Caco-2 (cell line): Measurements from ENCODE around the gene MRPL36. TPM values are rescaled to one million over a fixed set of nuclear protein-coding genes. Genes with fewer than 3 reads are reported as not detected.

Experiments
- BruUV-seq: library from RNA; stranded (reverse); fragments of 400-500 nt; replicated peaks from 2 replicates; lab custom pipeline; 2021; lab: Mats Ljungman, UMichigan
- CTCF ChIA-PET: fragments of 300-600 bp; sonication (Branson Sonifier 250); formaldehyde crosslinking; loops from one replicate; lab custom pipeline; 2022; ENCODE audit warnings: antibody characterized with exemption; lab: Charles Lee
- POLR2A ChIA-PET: fragments of 300-600 bp; sonication (Branson Sonifier 250); formaldehyde crosslinking; loops from one replicate; lab custom pipeline; 2022; ENCODE audit warnings: antibody characterized with exemption; lab: Charles Lee
- DNase-seq, 2 experiments: peaks; one replicate each; pipeline versions ENCODE4 v3.0.0 to v3.0.0-alpha.2; 2020 to 2022
- H3K27me3 ChIP-seq: replicated peaks from 2 replicates; pipeline ENCODE4 v1.6.0; 2011; ENCODE audit warnings: low read length; ENCODE audit not compliant: control insufficient read depth, insufficient read depth
- H3K36me3 ChIP-seq: 2 replicates; pipeline ENCODE4 v1.5.1; 2011; ENCODE audit warnings: low read length; ENCODE audit not compliant: control insufficient read depth, insufficient read depth
- H3K4me1 ChIP-seq: fragments of 250-450 bp; sonication (Bioruptor Pico); 2 replicates; pipeline ENCODE4 v1.5.1; 2020; ENCODE audit warnings: mild to moderate bottlenecking
- H3K4me3 ChIP-seq: 2 replicates; pipeline ENCODE4 v1.5.1; 2011; ENCODE audit warnings: low read depth, mild to moderate bottlenecking, control low read depth, low read length
- H3K9me3 ChIP-seq: fragments of 250-450 bp; sonication (Bioruptor Pico); 2 replicates; pipeline ENCODE4 v1.5.1; 2020; ENCODE audit warnings: mild to moderate bottlenecking, moderate library complexity
- H3K27ac Mint-ChIP-seq: one replicate; pipeline ENCODE4 v1.8.0; 2022; ENCODE audit warnings: mixed read lengths; ENCODE audit not compliant: unreplicated experiment
- H3K27me3 Mint-ChIP-seq: one replicate; pipeline ENCODE4 v1.8.0; 2022; ENCODE audit warnings: mixed read lengths; ENCODE audit not compliant: insufficient read depth, unreplicated experiment
- H3K36me3 Mint-ChIP-seq: one replicate; pipeline ENCODE4 v1.8.0; 2022; ENCODE audit warnings: mild to moderate bottlenecking, mixed read lengths; ENCODE audit not compliant: insufficient read depth, unreplicated experiment
- H3K4me1 Mint-ChIP-seq: one replicate; pipeline ENCODE4 v1.8.0; 2022; ENCODE audit warnings: low read depth, mixed read lengths; ENCODE audit not compliant: unreplicated experiment
- H3K4me3 Mint-ChIP-seq: one replicate; pipeline ENCODE4 v1.8.0; 2022; ENCODE audit warnings: mild to moderate bottlenecking, moderate library complexity, mixed read lengths; ENCODE audit not compliant: unreplicated experiment
- H3K9me3 Mint-ChIP-seq: one replicate; pipeline ENCODE4 v1.8.0; 2022; ENCODE audit warnings: mixed read lengths; ENCODE audit not compliant: unreplicated experiment
- intact Hi-C: fragments of 100-400 bp; cut with micrococcal nuclease; formaldehyde crosslinking; loops from one replicate; pipeline ENCODE4 v1.10.0; 2022; ENCODE audit not compliant: unreplicated experiment
- total RNA-seq: library from RNA; stranded (reverse); gene quantifications from 2 replicates; pipeline ENCODE4 v1.2.3, GENCODE V29; 2022
- TF ChIP-seq, protein P1 (sequence below), 2 experiments: fragments of 200-600 bp in 1 of 2; IDR thresholded peaks; 1 replicate in 1 of 2; 2 replicates in 1 of 2; pipeline versions ENCODE4 v1.5.1 to v1.8.0; 2011 to 2022; ENCODE audit warnings: antibody characterized with exemption in 1 of 2, control low read depth in 1 of 2, inconsistent platforms in 1 of 2, low read depth in 1 of 2, low read length in 1 of 2, mild to moderate bottlenecking in 1 of 2, moderate library complexity in 1 of 2; ENCODE audit not compliant: insufficient read depth in 1 of 2, severe bottlenecking in 1 of 2, unreplicated experiment in 1 of 2

The MRPL36 gene
- total RNA-seq, 1 experiment from 2014 or later = 65.9 TPM

DNA sequence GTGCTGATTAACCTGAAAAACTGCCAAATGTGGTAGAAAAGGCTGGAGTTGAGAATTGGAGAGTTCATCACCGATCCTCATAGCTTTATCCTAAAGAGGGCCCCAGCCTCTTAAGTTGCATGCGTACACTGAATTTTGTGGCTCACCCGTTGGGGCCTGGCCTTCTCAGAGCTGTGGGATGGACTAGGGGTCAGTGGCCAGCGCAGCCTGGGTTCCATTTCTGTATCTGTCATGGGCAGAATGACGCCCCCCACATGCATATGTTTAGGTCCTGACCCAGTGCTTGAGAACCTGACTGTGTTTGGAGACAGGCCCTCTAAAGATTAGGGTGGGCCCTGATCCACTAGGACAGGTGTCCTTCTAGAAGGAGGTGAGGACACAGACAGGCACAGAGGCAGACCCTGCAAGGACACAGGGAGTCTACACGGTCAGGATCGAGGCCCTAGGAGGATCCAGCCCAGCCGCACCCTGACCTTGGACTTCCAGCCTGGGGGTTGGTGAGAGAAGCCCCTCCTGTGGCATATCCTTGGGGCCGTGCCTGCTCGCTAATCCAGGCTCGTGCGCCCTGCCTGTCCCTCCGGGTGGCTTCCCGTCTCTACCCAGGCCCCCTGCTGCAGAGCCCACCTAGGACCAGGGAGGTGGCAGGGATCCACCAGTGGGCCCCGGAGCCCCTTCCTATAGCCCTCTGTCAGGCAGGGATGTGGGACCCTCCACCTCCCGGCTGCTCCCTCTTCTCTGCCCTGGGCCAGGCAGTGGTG is 33.8 kb upstream of the MRPL36 start:
- intact Hi-C loops = no loop called here
- Histone ChIP-seq H3K27me3 (no peaks in the 10 kb centered on the region), H3K36me3 (no peaks in the 10 kb centered on the region), H3K9me3 (no peaks in the 10 kb centered on the region), H3K4me1 (no peaks in the 10 kb centered on the region), H3K4me3 (no peak overlapping the region)
- BruUV-seq = no TSS peak
- TF ChIP-seq, protein P1, sequence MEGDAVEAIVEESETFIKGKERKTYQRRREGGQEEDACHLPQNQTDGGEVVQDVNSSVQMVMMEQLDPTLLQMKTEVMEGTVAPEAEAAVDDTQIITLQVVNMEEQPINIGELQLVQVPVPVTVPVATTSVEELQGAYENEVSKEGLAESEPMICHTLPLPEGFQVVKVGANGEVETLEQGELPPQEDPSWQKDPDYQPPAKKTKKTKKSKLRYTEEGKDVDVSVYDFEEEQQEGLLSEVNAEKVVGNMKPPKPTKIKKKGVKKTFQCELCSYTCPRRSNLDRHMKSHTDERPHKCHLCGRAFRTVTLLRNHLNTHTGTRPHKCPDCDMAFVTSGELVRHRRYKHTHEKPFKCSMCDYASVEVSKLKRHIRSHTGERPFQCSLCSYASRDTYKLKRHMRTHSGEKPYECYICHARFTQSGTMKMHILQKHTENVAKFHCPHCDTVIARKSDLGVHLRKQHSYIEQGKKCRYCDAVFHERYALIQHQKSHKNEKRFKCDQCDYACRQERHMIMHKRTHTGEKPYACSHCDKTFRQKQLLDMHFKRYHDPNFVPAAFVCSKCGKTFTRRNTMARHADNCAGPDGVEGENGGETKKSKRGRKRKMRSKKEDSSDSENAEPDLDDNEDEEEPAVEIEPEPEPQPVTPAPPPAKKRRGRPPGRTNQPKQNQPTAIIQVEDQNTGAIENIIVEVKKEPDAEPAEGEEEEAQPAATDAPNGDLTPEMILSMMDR (IDR thresholded peaks at IDR 0.05; ENCODE audit: insufficient read depth in 1 of 2, low read depth in 1 of 2, low read length in 1 of 2, severe bottlenecking in 1 of 2, unreplicated experiment in 1 of 2) = no peak
- POLR2A ChIA-PET = no interaction called here
- no peaks in the 10 kb centered on the region for H3K9me3 Mint-ChIP-seq
- no peak overlapping the region for H3K4me3 Mint-ChIP-seq
- CTCF ChIA-PET = no interaction called here
- DNase-seq = no peak
- H3K4me1 Mint-ChIP-seq = no peaks in the 10 kb centered on the region
- peaks cover 6% of the 10 kb centered on the region for H3K36me3 Mint-ChIP-seq
- no peaks in the 10 kb centered on the region for H3K27me3 Mint-ChIP-seq
- no peak overlapping the region for H3K27ac Mint-ChIP-seq

DNA sequence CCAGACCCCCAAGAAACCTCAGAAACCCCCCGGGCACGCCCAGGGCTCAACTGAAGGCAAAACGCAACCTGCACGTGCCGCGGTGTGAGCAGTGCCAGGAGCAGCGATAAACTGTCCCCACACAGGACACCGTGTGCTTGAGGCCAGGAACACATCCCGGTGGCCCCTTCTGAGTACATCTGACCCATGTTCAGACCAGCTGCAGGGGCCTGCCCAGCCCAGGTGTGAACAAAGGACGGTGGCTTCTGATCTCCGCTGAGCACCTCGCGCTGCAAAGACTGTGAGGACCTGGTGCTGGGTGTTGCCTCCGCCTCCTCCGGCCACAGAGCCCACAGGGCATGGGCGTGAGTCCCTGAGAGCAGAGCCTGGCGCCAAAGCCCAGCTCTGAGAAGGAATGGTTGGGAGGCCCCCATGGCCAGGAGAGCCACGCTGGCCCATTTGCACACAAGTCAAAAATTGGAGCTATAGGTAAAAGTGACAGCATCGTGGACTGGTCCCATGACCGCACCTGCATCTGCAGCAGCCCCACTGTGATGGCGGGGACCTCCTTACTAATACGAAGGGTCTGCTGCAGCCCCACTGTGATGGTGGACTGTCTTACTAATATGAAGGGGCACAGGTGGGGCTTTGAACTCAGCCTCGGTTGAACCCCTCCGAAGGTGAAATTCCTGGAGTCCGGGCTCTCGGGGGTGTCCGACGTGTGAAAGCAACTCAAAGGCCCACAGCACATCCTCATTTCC is 33.0 kb upstream of the MRPL36 start:
- POLR2A ChIA-PET = no interaction called here
- Mint-ChIP-seq H3K4me3 (no peak overlapping the region), H3K27me3 (no peaks in the 10 kb centered on the region), H3K4me1 (no peaks in the 10 kb centered on the region), H3K36me3 (peaks cover 9% of the 10 kb centered on the region), H3K27ac (no peak overlapping the region), H3K9me3 (no peaks in the 10 kb centered on the region)
- intact Hi-C loops = no loop called here
- H3K4me1 ChIP-seq = no peaks in the 10 kb centered on the region
- no peaks in the 10 kb centered on the region for H3K27me3 ChIP-seq
- no peak overlapping the region for H3K4me3 ChIP-seq
- no peak for DNase-seq
- BruUV-seq = no TSS peak
- no peaks in the 10 kb centered on the region for H3K9me3 ChIP-seq
- H3K36me3 ChIP-seq = no peaks in the 10 kb centered on the region
- CTCF ChIA-PET = no interaction called here
- TF ChIP-seq, protein P1 (IDR thresholded peaks at IDR 0.05; ENCODE audit: insufficient read depth in 1 of 2, low read depth in 1 of 2, low read length in 1 of 2, severe bottlenecking in 1 of 2, unreplicated experiment in 1 of 2) = no peak

DNA sequence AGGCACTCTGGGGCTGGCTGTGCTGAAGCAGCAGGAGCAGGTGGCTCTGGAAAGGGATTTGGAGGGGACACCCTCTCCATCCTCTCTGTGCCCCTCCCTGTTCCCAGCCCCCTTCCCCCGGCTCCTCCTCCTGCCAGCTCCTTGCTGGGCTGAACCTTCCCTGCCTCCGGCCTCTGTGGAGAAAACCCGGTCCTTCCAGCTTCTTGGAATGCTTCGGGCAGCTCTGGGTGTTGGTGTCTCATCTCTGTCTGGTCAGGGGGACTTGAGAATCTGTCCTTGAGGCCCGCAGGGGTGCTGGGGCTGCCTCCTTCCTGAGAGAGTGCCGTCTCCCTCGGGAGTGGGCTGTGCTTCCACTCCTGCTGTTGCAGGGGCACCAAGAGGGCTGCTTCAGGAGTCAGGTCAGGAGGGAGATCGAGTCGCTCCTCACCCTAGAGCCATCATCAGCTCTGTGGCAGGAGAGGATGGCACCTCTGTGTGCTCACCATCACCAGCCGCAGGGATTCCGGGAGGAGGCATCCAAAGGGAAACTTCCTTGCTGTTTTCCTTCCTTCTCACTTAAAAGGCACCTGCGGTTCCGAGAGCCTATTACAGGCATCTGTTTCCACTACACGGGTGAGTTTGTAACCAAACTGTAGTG is 32.2 kb upstream of the MRPL36 start:
- BruUV-seq = no TSS peak
- Mint-ChIP-seq H3K4me1 (no peaks in the 10 kb centered on the region), H3K4me3 (no peak overlapping the region), H3K27ac (no peak overlapping the region), H3K36me3 (peaks cover 14% of the 10 kb centered on the region), H3K27me3 (no peaks in the 10 kb centered on the region), H3K9me3 (no peaks in the 10 kb centered on the region)
- POLR2A ChIA-PET = no interaction called here
- no peak for DNase-seq
- Histone ChIP-seq H3K36me3 (no peaks in the 10 kb centered on the region), H3K4me1 (no peaks in the 10 kb centered on the region), H3K9me3 (no peaks in the 10 kb centered on the region), H3K4me3 (no peak overlapping the region), H3K27me3 (no peaks in the 10 kb centered on the region)
- TF ChIP-seq, protein P1 (IDR thresholded peaks at IDR 0.05; ENCODE audit: insufficient read depth in 1 of 2, low read depth in 1 of 2, low read length in 1 of 2, severe bottlenecking in 1 of 2, unreplicated experiment in 1 of 2) = no peak
- intact Hi-C loops = no loop called here
- CTCF ChIA-PET = no interaction called here
